Measurements from ENCODE around the gene IGF1R. TPM values are rescaled to one million over a fixed set of nuclear protein-coding genes. Genes with fewer than 3 reads are reported as not detected.
"Not testable (repeated sequence)": the region's sequence is repeated elsewhere in the genome, so short reads cannot be mapped to it uniquely, and the experiment has no call there.

Gene IGF1R
- total and polyA plus RNA-seq, 2 experiments from 2014 or later: 9.5 to 92.4 TPM

- no peak for DNase-seq (ENCODE audit: low read depth in 1 of 2, low spot score in 1 of 2)
- Histone ChIP-seq H3K36me3 (peaks cover 10% of the 10 kb centered on the region), H3K27me3 (no peaks in the 10 kb centered on the region), H3K27ac (no peak overlapping the region), H3K4me3 (no peak overlapping the region), H3K4me1 (ENCODE audit: low read depth) (no peaks in the 10 kb centered on the region), H3K9me3 (ENCODE audit: low read depth) (no peaks in the 10 kb centered on the region)
- no peak for TF ChIP-seq CTCF (IDR thresholded peaks at IDR 0.05; ENCODE audit: low read depth, low read length)
Observed at GRCh38 chr15:98963444-98963843, 315.1 kb downstream of the IGF1R start.

GRCh38 chr15:98964466-98965133 lies 316.3 kb downstream of the IGF1R start:
- TF ChIP-seq CTCF (IDR thresholded peaks at IDR 0.05; ENCODE audit: low read depth, low read length): no peak
- Histone ChIP-seq H3K4me3 (no peak overlapping the region), H3K27me3 (no peaks in the 10 kb centered on the region), H3K27ac (no peak overlapping the region), H3K4me1 (ENCODE audit: low read depth) (no peaks in the 10 kb centered on the region), H3K9me3 (ENCODE audit: low read depth) (no peaks in the 10 kb centered on the region), H3K36me3 (peaks cover 10% of the 10 kb centered on the region)
- DNase-seq (ENCODE audit: low read depth in 1 of 2, low spot score in 1 of 2): peak in 1 of 2 donors; percentile 21

GRCh38 chr15:98965134-98965491 lies 316.8 kb downstream of the IGF1R start:
- H3K27ac ChIP-seq; H3K27me3 ChIP-seq; H3K4me3 ChIP-seq; H3K4me1 ChIP-seq (ENCODE audit: low read depth); H3K36me3 ChIP-seq; H3K9me3 ChIP-seq (ENCODE audit: low read depth); DNase-seq (ENCODE audit: low read depth in 1 of 2, low spot score in 1 of 2): not testable (repeated sequence)

- no peak overlapping the region for H3K4me3 ChIP-seq
- no peaks in the 10 kb centered on the region for H3K9me3 ChIP-seq (ENCODE audit: low read depth)
- H3K4me1 ChIP-seq (ENCODE audit: low read depth): no peaks in the 10 kb centered on the region
- no peak for DNase-seq (ENCODE audit: low read depth in 1 of 2, low spot score in 1 of 2)
- peaks cover 7% of the 10 kb centered on the region for H3K36me3 ChIP-seq
- H3K27me3 ChIP-seq: no peaks in the 10 kb centered on the region
- TF ChIP-seq CTCF (IDR thresholded peaks at IDR 0.05; ENCODE audit: low read depth, low read length): no peak
- no peak overlapping the region for H3K27ac ChIP-seq
Observed at GRCh38 chr15:98965597-98965996, 317.3 kb downstream of the IGF1R start.

- no peak overlapping the region for H3K4me3 ChIP-seq
- H3K27me3 ChIP-seq: no peaks in the 10 kb centered on the region
- H3K36me3 ChIP-seq: peaks cover 7% of the 10 kb centered on the region
- no peaks in the 10 kb centered on the region for H3K9me3 ChIP-seq (ENCODE audit: low read depth)
- no peaks in the 10 kb centered on the region for H3K4me1 ChIP-seq (ENCODE audit: low read depth)
- peak; percentile 11 to 37 for DNase-seq (ENCODE audit: low read depth in 1 of 2, low spot score in 1 of 2)
- no peak for TF ChIP-seq CTCF (IDR thresholded peaks at IDR 0.05; ENCODE audit: low read depth, low read length)
- no peak overlapping the region for H3K27ac ChIP-seq
Observed at GRCh38 chr15:98966091-98966787, 317.9 kb downstream of the IGF1R start.

GRCh38 chr15:98967096-98967495 lies 318.8 kb downstream of the IGF1R start:
- no peak for TF ChIP-seq CTCF (IDR thresholded peaks at IDR 0.05; ENCODE audit: low read depth, low read length)
- H3K4me3 ChIP-seq: no peak overlapping the region
- no peaks in the 10 kb centered on the region for H3K27me3 ChIP-seq
- peaks cover under 1% of the 10 kb centered on the region for H3K36me3 ChIP-seq
- no peaks in the 10 kb centered on the region for H3K9me3 ChIP-seq (ENCODE audit: low read depth)
- no peak overlapping the region for H3K27ac ChIP-seq
- no peaks in the 10 kb centered on the region for H3K4me1 ChIP-seq (ENCODE audit: low read depth)
- no peak for DNase-seq (ENCODE audit: low read depth in 1 of 2, low spot score in 1 of 2)
